Measurements from ENCODE around the gene TTC28. TPM values are rescaled to one million over a fixed set of nuclear protein-coding genes. Genes with fewer than 3 reads are reported as not detected.

TTC28 gene
- total RNA-seq, 1 experiment from 2014 or later, result not detected

DNA sequence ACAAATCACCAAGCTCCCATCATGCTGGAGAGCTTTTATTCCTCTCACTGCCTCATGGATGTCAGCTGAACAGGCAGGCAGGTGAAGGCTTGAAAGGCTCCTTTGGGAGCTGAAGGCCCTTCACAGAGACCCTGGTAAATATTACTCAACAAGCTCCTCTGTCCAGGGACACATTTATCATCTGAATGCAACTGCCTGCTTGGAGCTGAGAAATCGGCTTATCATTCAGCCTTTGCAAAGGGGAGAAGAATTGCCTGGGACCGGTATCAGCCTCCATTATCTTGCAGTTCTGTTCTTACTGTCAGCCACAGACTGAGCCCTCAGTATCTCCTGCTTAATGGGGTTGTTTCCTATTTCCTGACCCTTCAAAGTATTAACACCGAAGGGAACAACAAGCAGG is 646.8 kb downstream of the TTC28 start:
- BruUV-seq (replicated peaks), result no TSS peak

DNA sequence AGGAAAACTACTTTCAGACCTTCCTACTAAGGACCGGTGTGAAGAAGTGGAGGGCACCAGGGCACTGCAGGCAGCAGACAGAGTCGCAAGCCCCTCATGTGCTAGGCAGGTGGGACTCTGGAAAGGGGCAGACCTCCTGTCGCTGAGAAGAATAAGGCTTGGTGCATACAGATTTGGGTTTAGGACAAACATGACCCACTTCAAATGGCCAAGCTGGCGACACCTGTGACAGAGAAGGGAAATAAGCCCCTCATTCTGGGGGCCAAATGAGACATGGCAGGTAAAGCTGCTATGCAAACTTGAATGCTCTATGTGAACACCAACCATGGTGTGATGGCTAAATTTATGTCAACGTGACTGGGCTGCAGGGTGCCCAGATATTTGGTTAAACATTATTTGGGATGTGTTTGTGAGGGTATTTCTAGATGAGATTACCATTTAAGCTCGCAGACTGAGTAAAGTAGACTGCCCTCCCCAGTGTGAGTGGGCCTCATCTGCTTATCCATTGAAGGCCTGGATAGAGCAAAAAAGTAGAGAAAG is 648.2 kb downstream of the TTC28 start:
- ChIA-PET POLR2A (no interaction called here), CTCF (interaction anchor here (1.4 kb wide), 1 partner anchor 20 kb away, joined by 5 read pairs; no protein-coding TSS in a partner anchor)
- H3K36me3 Mint-ChIP-seq (ENCODE audit: insufficient read depth, unreplicated experiment), result no peaks in the 10 kb centered on the region
- no peaks in the 10 kb centered on the region for H3K9me3 Mint-ChIP-seq (ENCODE audit: unreplicated experiment)
- BruUV-seq (replicated peaks), result no TSS peak
- intact Hi-C loops (cut with micrococcal nuclease), result no loop called here
- no peak overlapping the region for H3K27ac Mint-ChIP-seq (ENCODE audit: low read depth, unreplicated experiment)
- TF ChIP-seq CTCF (IDR thresholded peaks at IDR 0.05; ENCODE audit: unreplicated experiment), result no peak
- H3K4me1 Mint-ChIP-seq (ENCODE audit: insufficient read depth, unreplicated experiment), result no peaks in the 10 kb centered on the region
- H3K27me3 Mint-ChIP-seq (ENCODE audit: insufficient read depth, unreplicated experiment), result peaks cover 31% of the 10 kb centered on the region
- DNase-seq (ENCODE audit: unreplicated experiment), result no peak
- H3K4me3 Mint-ChIP-seq (ENCODE audit: unreplicated experiment), result no peak overlapping the region

More for the DNA sequence above, 646.8 kb downstream of the TTC28 start:
- no peak for DNase-seq (ENCODE audit: unreplicated experiment)
- no peaks in the 10 kb centered on the region for H3K36me3 Mint-ChIP-seq (ENCODE audit: insufficient read depth, unreplicated experiment)
- ChIA-PET POLR2A (no interaction called here), CTCF (interaction anchor here (0.5 to 1.5 kb wide), 6 partner anchors 11 to 797 kb away, joined by 3 to 5 read pairs (median 3); no protein-coding TSS in a partner anchor)
- H3K27me3 Mint-ChIP-seq (ENCODE audit: insufficient read depth, unreplicated experiment), result peaks cover 36% of the 10 kb centered on the region
- H3K4me1 Mint-ChIP-seq (ENCODE audit: insufficient read depth, unreplicated experiment), result no peaks in the 10 kb centered on the region
- H3K9me3 Mint-ChIP-seq (ENCODE audit: unreplicated experiment), result no peaks in the 10 kb centered on the region
- H3K4me3 Mint-ChIP-seq (ENCODE audit: unreplicated experiment), result no peak overlapping the region
- intact Hi-C loops (cut with micrococcal nuclease), result no loop called here
- TF ChIP-seq CTCF (IDR thresholded peaks at IDR 0.05; ENCODE audit: unreplicated experiment), result no peak
- no peak overlapping the region for H3K27ac Mint-ChIP-seq (ENCODE audit: low read depth, unreplicated experiment)

GRCh38 chr22:28030473-28030872 is 649.2 kb downstream of the TTC28 start:
- BruUV-seq (replicated peaks), result no TSS peak
- DNase-seq (ENCODE audit: unreplicated experiment), result no peak
- Mint-ChIP-seq H3K27ac (ENCODE audit: low read depth, unreplicated experiment) (no peak overlapping the region), H3K4me1 (ENCODE audit: insufficient read depth, unreplicated experiment) (no peaks in the 10 kb centered on the region), H3K9me3 (ENCODE audit: unreplicated experiment) (no peaks in the 10 kb centered on the region), H3K4me3 (ENCODE audit: unreplicated experiment) (no peak overlapping the region), H3K27me3 (ENCODE audit: insufficient read depth, unreplicated experiment) (peaks cover 21% of the 10 kb centered on the region), H3K36me3 (ENCODE audit: insufficient read depth, unreplicated experiment) (no peaks in the 10 kb centered on the region)
- POLR2A ChIA-PET, result no interaction called here
- TF ChIP-seq CTCF (IDR thresholded peaks at IDR 0.05; ENCODE audit: unreplicated experiment), result no peak
- CTCF ChIA-PET, result interaction anchor here (0.6 to 1.7 kb wide), 4 partner anchors 11 to 59 kb away, joined by 3 to 11 read pairs (median 4); no protein-coding TSS in a partner anchor
- intact Hi-C loops (cut with micrococcal nuclease), result no loop called here

DNA sequence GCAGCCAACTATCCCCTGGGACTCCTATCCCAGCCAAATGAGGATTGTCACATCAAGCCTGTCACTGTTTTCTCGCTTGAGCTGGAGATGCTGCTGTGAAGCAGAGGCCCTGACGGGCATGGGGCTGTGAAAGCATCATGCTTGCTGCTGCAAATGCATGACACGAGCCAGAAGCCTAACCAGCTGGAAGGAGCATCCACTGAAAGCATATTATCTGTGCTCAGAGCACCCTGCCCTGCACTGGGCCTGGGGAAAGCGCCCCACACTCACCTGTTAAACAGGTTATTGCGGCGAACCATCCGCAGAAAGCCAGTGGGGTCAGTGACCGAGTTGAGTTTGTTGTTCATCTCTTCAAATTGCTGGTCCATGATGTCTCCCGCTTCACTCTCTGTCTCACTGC is 649.7 kb downstream of the TTC28 start:
- Mint-ChIP-seq H3K4me3 (ENCODE audit: unreplicated experiment) (no peak overlapping the region), H3K27me3 (ENCODE audit: insufficient read depth, unreplicated experiment) (peaks cover 19% of the 10 kb centered on the region), H3K27ac (ENCODE audit: low read depth, unreplicated experiment) (no peak overlapping the region), H3K36me3 (ENCODE audit: insufficient read depth, unreplicated experiment) (no peaks in the 10 kb centered on the region), H3K4me1 (ENCODE audit: insufficient read depth, unreplicated experiment) (no peaks in the 10 kb centered on the region), H3K9me3 (ENCODE audit: unreplicated experiment) (no peaks in the 10 kb centered on the region)
- CTCF ChIA-PET, result interaction anchor here (0.6 to 1.7 kb wide), 5 partner anchors 10 to 800 kb away, joined by 3 to 11 read pairs (median 4); no protein-coding TSS in a partner anchor
- intact Hi-C loops (cut with micrococcal nuclease), result no loop called here
- TF ChIP-seq CTCF (IDR thresholded peaks at IDR 0.05; ENCODE audit: unreplicated experiment), result no peak
- DNase-seq (ENCODE audit: unreplicated experiment), result no peak
- no TSS peak for BruUV-seq (replicated peaks)
- POLR2A ChIA-PET, result no interaction called here
